ENCODE measurements around the gene AZIN2.
"Not testable (repeated sequence)": the region's sequence is repeated elsewhere in the genome, so short reads cannot be mapped to it uniquely, and the experiment has no call there.

Gene AZIN2

GRCh38 chr1:33120436-33121231 lies 39.7 kb downstream of the AZIN2 start:
- Histone ChIP-seq H3K27me3 (ENCODE audit: control insufficient read depth in 1 of 2, insufficient read depth in 2 of 2, low read length in 2 of 2) (no peaks in the 10 kb centered on the region), H3K4me3 (ENCODE audit: low read depth in 1 of 2, low read length in 2 of 2) (no peak overlapping the region), H3K4me1 (ENCODE audit: insufficient read depth, low read length) (no peaks in the 10 kb centered on the region), H3K36me3 (ENCODE audit: insufficient read depth, low read length) (no peaks in the 10 kb centered on the region), H3K9ac (ENCODE audit: low read length) (no peak overlapping the region), H3K27ac (ENCODE audit: low read depth, low read length) (no peak overlapping the region), H3K9me3 (ENCODE audit: low read length) (no peaks in the 10 kb centered on the region)

GRCh38 chr1:33121728-33122127 lies 40.8 kb downstream of the AZIN2 start:
- Histone ChIP-seq H3K36me3 (ENCODE audit: insufficient read depth, low read length) (no peaks in the 10 kb centered on the region), H3K9ac (ENCODE audit: low read length) (no peak overlapping the region), H3K27ac (ENCODE audit: low read depth, low read length) (no peak overlapping the region), H3K4me3 (ENCODE audit: low read depth in 1 of 2, low read length in 2 of 2) (no peak overlapping the region), H3K4me1 (ENCODE audit: insufficient read depth, low read length) (peaks cover 9% of the 10 kb centered on the region), H3K9me3 (ENCODE audit: low read length) (no peaks in the 10 kb centered on the region), H3K27me3 (ENCODE audit: control insufficient read depth in 1 of 2, insufficient read depth in 2 of 2, low read length in 2 of 2) (no peaks in the 10 kb centered on the region)

GRCh38 chr1:33122483-33123178 lies 41.7 kb downstream of the AZIN2 start:
- no peak overlapping the region for H3K4me3 ChIP-seq (ENCODE audit: low read depth in 1 of 2, low read length in 2 of 2)

DNA sequence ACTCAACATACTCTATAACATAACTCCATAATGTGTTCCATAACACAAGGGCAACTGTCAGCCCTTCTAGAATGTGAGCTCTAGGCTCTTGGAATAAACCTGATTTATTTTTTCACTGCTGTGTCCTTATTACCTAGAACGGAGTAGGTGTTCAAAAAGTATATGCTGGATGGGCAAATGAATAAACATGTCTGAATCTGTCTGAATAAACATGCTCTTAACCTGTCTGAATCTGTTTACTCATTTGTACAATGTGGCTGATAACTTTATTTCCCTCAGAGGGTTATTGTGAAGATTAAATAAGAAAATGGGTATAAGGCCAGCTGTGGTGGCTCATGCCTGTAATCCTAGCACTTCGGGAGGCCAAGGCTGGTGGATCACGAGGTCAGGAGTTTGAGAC lies 42.3 kb downstream of the AZIN2 start:
- no peak overlapping the region for H3K4me3 ChIP-seq (ENCODE audit: low read depth in 1 of 2, low read length in 2 of 2)
- no peaks in the 10 kb centered on the region for H3K36me3 ChIP-seq (ENCODE audit: insufficient read depth, low read length)
- no peaks in the 10 kb centered on the region for H3K9me3 ChIP-seq (ENCODE audit: low read length)
- no peak overlapping the region for H3K9ac ChIP-seq (ENCODE audit: low read length)
- H3K27me3 ChIP-seq (ENCODE audit: control insufficient read depth in 1 of 2, insufficient read depth in 2 of 2, low read length in 2 of 2), result no peaks in the 10 kb centered on the region
- H3K4me1 ChIP-seq (ENCODE audit: insufficient read depth, low read length), result peaks cover 17% of the 10 kb centered on the region
- H3K27ac ChIP-seq (ENCODE audit: low read depth, low read length), result no peak overlapping the region

More at GRCh38 chr1:33122483-33123178, 41.7 kb downstream of the AZIN2 start:
- no peak overlapping the region for H3K9ac ChIP-seq (ENCODE audit: low read length)
- no peaks in the 10 kb centered on the region for H3K36me3 ChIP-seq (ENCODE audit: insufficient read depth, low read length)
- H3K4me1 ChIP-seq (ENCODE audit: insufficient read depth, low read length), result peaks cover 11% of the 10 kb centered on the region
- no peak overlapping the region for H3K27ac ChIP-seq (ENCODE audit: low read depth, low read length)
- H3K27me3 ChIP-seq (ENCODE audit: control insufficient read depth in 1 of 2, insufficient read depth in 2 of 2, low read length in 2 of 2), result no peaks in the 10 kb centered on the region
- H3K9me3 ChIP-seq (ENCODE audit: low read length), result no peaks in the 10 kb centered on the region

DNA sequence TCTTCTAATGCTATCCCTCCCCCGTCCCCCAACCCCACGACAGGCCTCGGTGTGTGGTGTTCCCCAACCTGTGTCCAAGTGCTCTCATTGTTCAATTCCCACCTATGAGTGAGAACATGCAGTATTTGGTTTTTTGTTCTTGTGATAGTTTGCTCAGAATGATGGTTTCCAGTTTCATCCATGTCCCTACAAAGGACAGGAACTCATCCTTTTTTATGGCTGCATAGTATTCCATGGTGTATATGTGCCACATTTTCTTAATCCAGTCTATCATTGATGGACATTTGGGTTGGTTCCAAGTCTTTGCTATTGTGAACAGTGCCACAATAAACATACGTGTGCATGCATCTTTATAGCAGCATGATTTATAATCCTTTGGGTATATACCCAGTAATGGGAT lies 43.7 kb downstream of the AZIN2 start:
- peaks cover 20% of the 10 kb centered on the region for H3K4me1 ChIP-seq (ENCODE audit: insufficient read depth, low read length)
- not testable (repeated sequence) for H3K36me3 ChIP-seq (ENCODE audit: insufficient read depth, low read length); H3K4me3 ChIP-seq (ENCODE audit: low read depth in 1 of 2, low read length in 2 of 2); H3K27me3 ChIP-seq (ENCODE audit: control insufficient read depth in 1 of 2, insufficient read depth in 2 of 2, low read length in 2 of 2); H3K27ac ChIP-seq (ENCODE audit: low read depth, low read length); H3K9me3 ChIP-seq (ENCODE audit: low read length); H3K9ac ChIP-seq (ENCODE audit: low read length)

- Histone ChIP-seq H3K36me3 (ENCODE audit: insufficient read depth, low read length) (no peaks in the 10 kb centered on the region), H3K27me3 (ENCODE audit: control insufficient read depth in 1 of 2, insufficient read depth in 2 of 2, low read length in 2 of 2) (no peaks in the 10 kb centered on the region), H3K9ac (ENCODE audit: low read length) (peak overlapping the region; percentile 86), H3K9me3 (ENCODE audit: low read length) (no peaks in the 10 kb centered on the region), H3K4me3 (ENCODE audit: low read depth in 1 of 2, low read length in 2 of 2) (peak overlapping the region; percentile 67 to 96), H3K4me1 (ENCODE audit: insufficient read depth, low read length) (peaks cover 20% of the 10 kb centered on the region), H3K27ac (ENCODE audit: low read depth, low read length) (peak overlapping the region; percentile 79)
Measured at GRCh38 chr1:33126411-33127000, 45.6 kb downstream of the AZIN2 start.

- peaks cover 20% of the 10 kb centered on the region for H3K4me1 ChIP-seq (ENCODE audit: insufficient read depth, low read length)
- H3K9me3 ChIP-seq (ENCODE audit: low read length), result no peaks in the 10 kb centered on the region
- H3K27ac ChIP-seq (ENCODE audit: low read depth, low read length), result peak overlapping the region; percentile 79
- H3K4me3 ChIP-seq (ENCODE audit: low read depth in 1 of 2, low read length in 2 of 2), result peak overlapping the region; percentile 67 to 96
- no peaks in the 10 kb centered on the region for H3K27me3 ChIP-seq (ENCODE audit: control insufficient read depth in 1 of 2, insufficient read depth in 2 of 2, low read length in 2 of 2)
- no peaks in the 10 kb centered on the region for H3K36me3 ChIP-seq (ENCODE audit: insufficient read depth, low read length)
- peak overlapping the region; percentile 86 for H3K9ac ChIP-seq (ENCODE audit: low read length)
Measured at GRCh38 chr1:33127001-33127823, 46.3 kb downstream of the AZIN2 start.

DNA sequence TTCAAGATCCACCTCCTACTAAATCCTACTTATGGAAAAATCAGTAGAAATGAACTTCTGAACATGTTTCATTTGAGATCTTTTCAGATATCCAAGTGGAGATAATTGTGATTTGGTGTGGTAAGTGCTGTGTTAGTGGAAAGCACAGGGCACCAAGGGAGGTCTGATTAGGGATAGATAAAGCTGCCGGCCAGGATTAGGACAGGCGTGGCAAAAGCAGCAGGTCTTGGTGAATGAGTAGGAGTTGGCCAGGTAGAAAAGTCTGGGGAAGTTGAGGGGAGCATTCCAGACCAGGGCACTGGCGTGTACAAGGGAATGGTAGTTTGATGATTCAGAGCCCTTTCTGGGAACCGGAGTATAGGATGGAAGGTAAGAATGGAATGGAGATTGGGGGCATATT lies 47.8 kb downstream of the AZIN2 start:
- Histone ChIP-seq H3K36me3 (ENCODE audit: insufficient read depth, low read length) (no peaks in the 10 kb centered on the region), H3K9ac (ENCODE audit: low read length) (no peak overlapping the region), H3K27ac (ENCODE audit: low read depth, low read length) (no peak overlapping the region), H3K9me3 (ENCODE audit: low read length) (no peaks in the 10 kb centered on the region), H3K27me3 (ENCODE audit: control insufficient read depth in 1 of 2, insufficient read depth in 2 of 2, low read length in 2 of 2) (no peaks in the 10 kb centered on the region), H3K4me3 (ENCODE audit: low read depth in 1 of 2, low read length in 2 of 2) (no peak overlapping the region), H3K4me1 (ENCODE audit: insufficient read depth, low read length) (peaks cover 20% of the 10 kb centered on the region)

DNA sequence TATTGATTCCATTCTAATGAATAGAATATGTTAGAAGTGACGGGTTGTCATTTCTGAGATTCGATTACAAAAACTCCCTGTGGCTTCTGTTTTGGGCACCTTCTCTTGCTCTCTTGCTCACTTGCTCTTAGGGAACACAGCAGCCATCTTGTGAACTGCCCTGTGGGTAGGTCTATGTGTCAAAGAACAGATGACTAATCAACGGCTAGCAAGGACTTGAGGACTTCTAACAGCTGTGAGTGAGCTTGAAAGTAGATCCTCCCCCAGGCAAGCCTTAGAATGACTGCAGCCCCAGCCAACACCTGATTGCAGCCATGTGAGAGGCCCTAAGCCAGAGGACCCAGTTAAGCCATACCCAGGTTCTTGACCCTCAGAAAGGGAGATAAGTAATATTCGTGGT lies 49.3 kb downstream of the AZIN2 start:
- Histone ChIP-seq H3K27ac (ENCODE audit: low read depth, low read length) (no peak overlapping the region), H3K4me3 (ENCODE audit: low read depth in 1 of 2, low read length in 2 of 2) (no peak overlapping the region), H3K9me3 (ENCODE audit: low read length) (no peaks in the 10 kb centered on the region), H3K4me1 (ENCODE audit: insufficient read depth, low read length) (peaks cover 20% of the 10 kb centered on the region), H3K27me3 (ENCODE audit: control insufficient read depth in 1 of 2, insufficient read depth in 2 of 2, low read length in 2 of 2) (no peaks in the 10 kb centered on the region), H3K36me3 (ENCODE audit: insufficient read depth, low read length) (no peaks in the 10 kb centered on the region), H3K9ac (ENCODE audit: low read length) (no peak overlapping the region)

DNA sequence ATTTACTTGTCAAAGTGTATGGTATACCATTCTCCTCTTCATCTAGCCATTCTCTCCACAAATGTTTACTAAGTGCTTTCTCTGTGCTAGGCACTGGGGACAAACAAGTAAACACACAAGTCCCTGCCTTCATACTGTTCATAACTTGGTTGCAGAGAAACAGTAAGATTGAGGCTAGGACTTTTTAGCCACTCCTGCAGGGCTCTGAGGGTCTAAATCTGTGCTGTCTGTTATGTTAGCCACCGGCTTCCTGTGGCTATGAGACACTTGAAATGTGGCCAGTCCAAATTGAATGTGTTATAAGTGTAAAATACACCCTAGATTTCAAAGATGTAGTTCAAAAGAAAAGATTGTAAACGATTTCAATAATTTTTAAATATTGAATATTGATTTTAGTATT lies 50.2 kb downstream of the AZIN2 start:
- Histone ChIP-seq H3K4me3 (ENCODE audit: low read depth in 1 of 2, low read length in 2 of 2) (no peak overlapping the region), H3K9me3 (ENCODE audit: low read length) (no peaks in the 10 kb centered on the region), H3K9ac (ENCODE audit: low read length) (no peak overlapping the region), H3K27ac (ENCODE audit: low read depth, low read length) (no peak overlapping the region), H3K4me1 (ENCODE audit: insufficient read depth, low read length) (peaks cover 16% of the 10 kb centered on the region), H3K36me3 (ENCODE audit: insufficient read depth, low read length) (no peaks in the 10 kb centered on the region), H3K27me3 (ENCODE audit: control insufficient read depth in 1 of 2, insufficient read depth in 2 of 2, low read length in 2 of 2) (no peaks in the 10 kb centered on the region)

DNA sequence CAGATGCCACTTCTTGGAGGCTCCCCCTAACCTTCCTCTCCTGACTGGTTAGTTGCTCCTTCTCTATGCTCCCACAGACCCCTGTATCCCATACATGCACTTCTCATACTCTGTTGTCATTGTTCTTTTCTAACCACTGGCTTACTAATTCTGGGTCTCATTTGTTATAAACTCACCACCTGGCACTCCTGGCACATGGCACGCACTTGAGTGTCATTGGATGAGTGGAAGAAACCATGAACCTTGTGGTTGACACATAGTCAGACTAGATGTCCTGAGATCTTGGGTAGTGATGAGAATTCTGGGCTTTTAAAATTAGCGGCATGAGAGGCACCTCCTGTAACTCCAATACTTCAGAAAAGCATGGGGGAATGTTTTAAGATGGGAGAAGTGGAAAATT lies 51.6 kb downstream of the AZIN2 start:
- H3K27ac ChIP-seq (ENCODE audit: low read depth, low read length), result no peak overlapping the region

More for the DNA sequence above, 51.6 kb downstream of the AZIN2 start:
- H3K9ac ChIP-seq (ENCODE audit: low read length), result no peak overlapping the region
- no peaks in the 10 kb centered on the region for H3K27me3 ChIP-seq (ENCODE audit: control insufficient read depth in 1 of 2, insufficient read depth in 2 of 2, low read length in 2 of 2)
- no peaks in the 10 kb centered on the region for H3K36me3 ChIP-seq (ENCODE audit: insufficient read depth, low read length)
- H3K9me3 ChIP-seq (ENCODE audit: low read length), result no peaks in the 10 kb centered on the region
- H3K4me1 ChIP-seq (ENCODE audit: insufficient read depth, low read length), result peaks cover 10% of the 10 kb centered on the region
- no peak overlapping the region for H3K4me3 ChIP-seq (ENCODE audit: low read depth in 1 of 2, low read length in 2 of 2)

All from muscle layer of colon (tissue), 2 donors.